ENCODE measurements around the gene SOD1.
"Not testable (repeated sequence)": the region's sequence is repeated elsewhere in the genome, so short reads cannot be mapped to it uniquely, and the experiment has no call there.

SOD1 gene

DNA sequence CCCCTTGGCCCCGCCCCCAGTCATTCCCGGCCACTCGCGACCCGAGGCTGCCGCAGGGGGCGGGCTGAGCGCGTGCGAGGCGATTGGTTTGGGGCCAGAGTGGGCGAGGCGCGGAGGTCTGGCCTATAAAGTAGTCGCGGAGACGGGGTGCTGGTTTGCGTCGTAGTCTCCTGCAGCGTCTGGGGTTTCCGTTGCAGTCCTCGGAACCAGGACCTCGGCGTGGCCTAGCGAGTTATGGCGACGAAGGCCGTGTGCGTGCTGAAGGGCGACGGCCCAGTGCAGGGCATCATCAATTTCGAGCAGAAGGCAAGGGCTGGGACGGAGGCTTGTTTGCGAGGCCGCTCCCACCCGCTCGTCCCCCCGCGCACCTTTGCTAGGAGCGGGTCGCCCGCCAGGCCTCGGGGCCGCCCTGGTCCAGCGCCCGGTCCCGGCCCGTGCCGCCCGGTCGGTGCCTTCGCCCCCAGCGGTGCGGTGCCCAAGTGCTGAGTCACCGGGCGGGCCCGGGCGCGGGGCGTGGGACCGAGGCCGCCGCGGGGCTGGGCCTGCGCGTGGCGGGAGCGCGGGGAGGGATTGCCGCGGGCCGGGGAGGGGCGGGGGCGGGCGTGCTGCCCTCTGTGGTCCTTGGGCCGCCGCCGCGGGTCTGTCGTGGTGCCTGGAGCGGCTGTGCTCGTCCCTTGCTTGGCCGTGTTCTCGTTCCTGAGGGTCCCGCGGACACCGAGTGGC, at the start of gene SOD1:
TSS of gene SOD1 (plus strand) at position 158 of the 723 bp plus-strand sequence. CDS start at position 235, 77 bp downstream.
- peak; percentile 93 to 94 for DNase-seq (ENCODE audit: extremely low read depth in 1 of 2, low read depth in 1 of 2)

DNA sequence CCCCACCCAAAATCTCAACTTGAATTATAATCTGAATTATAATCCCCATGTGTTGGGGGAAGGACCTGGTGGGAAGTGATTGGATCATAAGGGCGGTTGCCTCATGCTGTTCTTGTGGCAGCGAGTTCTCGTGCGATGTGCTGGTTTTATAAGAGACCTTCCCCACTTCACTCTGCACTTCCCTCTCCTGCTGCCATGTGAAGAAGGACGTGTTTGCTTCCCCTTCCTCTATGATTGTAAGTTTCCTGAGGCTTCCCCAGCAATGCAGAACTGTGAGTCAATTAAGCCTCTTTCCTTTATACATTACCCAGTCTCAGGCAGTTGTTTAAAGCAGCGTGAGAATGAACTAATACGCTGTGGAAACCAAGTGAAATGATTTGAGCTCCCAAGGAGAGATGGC, 48.0 kb upstream of the SOD1 start:
- no peak for DNase-seq (ENCODE audit: extremely low read depth in 1 of 2, low read depth in 1 of 2)

DNA sequence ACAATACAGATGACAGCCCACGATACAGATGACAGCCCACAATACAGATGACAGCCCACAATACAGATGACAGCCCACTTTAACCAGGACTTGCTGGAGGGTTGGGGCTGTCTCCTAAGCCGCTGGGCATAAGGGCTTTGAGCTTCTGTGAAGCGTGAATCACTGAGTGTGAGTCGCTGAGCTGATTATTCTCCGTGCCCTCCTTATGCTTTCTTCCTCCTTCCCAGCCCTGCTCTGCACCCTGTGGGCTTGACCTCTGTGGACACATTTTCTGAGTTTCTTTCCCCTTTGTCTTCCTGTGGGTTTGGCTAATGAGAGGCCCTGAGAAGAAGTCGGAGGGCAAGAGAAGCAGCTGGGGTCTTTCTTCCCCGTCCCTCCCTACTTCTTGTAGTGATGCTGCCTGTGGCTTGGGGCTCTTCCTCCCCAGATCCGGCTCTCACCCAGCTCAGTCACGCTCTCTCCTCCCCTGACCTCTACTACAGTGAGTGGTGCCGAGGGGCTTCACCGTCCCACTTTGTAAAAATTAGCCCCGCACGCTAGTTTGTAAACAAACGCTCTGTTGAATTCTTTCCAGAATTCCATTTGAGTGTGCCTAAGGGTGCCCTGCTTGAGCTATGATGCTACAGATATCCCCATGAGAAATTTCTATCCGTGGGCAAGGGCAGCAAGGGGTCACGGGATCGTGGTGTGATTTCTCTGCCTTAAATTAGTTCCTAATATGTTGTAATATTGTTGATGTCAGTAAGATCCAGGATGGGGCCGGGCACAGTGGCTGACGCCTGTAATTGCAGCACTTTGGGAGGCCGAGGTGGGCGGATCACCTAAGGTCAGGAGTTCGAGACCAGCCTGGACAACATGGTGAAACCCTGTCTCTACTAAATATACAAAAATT, 46.4 kb upstream of the SOD1 start:
- DNase-seq (ENCODE audit: extremely low read depth in 1 of 2, low read depth in 1 of 2), result no peak

DNA sequence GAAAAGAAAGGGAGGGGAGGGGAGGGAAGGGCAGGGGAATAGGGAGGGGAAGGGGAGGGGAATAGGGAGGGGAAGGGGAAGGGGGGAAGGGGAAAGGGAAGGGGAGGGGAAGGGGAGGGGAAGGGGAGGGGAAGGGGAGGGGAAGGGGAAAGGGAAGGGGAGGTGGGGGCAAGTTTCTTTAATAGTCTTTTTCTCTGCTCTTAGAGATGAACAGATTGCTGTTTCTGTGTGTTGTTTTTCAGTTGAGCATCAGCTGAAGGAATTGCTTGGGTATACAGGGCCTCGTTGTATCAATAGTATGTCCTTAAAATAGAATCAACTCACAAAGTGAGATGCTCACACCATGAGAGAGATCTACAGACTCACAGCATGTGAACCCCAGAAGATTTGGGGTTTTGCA, 44.8 kb upstream of the SOD1 start:
- DNase-seq (ENCODE audit: extremely low read depth in 1 of 2, low read depth in 1 of 2), result no peak

DNA sequence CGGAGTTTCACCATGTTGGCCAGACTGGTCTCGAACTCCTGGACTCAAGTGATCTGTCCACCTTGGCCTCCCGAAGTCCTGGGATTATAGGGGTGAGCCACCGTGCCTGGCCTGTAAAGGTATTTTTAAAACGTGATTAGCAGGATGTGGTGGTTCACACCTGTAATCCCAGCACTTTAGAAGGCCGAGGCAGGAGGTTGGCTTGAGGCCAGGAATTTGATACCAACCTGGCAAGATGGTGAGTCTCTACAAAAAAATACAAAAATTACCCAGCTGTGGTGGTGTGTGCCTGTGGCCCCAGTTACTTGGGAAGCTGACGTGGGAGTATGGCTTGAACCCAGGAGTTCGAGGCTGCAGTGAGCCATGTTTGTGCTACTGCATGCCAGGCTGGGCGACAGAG, 43.3 kb upstream of the SOD1 start:
- DNase-seq (ENCODE audit: extremely low read depth in 1 of 2, low read depth in 1 of 2), result no peak

DNA sequence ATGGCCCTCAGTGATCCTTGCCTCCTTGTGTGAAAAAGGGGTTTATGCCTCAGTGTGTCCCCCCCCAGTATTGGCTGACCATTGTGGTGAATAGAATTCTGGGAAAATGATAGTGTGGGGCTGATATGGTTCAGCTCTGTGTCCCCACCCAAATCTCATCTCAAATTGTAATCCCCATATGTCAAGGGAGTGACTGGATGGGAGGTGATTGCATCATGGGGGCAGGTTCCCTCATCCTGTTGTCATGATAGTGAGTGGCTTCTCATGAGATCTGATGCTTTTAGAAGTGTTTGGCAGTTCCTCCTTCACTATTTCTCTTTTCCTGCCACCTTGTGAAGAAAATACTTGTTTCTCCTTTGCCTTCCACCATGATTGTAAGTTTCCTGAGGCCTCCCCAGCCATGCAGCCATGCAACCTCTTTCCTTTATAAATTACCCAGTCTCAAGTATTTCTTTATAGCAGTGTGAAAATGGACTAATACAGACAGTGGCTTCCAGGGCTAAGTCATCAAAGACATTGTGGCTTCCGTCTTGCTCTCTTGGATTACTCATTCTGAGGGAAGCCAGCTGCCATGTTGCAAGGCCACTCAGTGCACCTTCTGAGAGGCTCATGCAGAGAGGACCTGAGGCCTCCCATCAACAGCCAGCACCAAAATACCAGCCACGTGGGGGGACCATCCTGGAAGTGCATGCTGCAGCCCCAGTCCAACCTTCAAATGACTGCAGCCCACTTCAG, 40.6 kb upstream of the SOD1 start:
- DNase-seq (ENCODE audit: extremely low read depth in 1 of 2, low read depth in 1 of 2), result no peak

DNA sequence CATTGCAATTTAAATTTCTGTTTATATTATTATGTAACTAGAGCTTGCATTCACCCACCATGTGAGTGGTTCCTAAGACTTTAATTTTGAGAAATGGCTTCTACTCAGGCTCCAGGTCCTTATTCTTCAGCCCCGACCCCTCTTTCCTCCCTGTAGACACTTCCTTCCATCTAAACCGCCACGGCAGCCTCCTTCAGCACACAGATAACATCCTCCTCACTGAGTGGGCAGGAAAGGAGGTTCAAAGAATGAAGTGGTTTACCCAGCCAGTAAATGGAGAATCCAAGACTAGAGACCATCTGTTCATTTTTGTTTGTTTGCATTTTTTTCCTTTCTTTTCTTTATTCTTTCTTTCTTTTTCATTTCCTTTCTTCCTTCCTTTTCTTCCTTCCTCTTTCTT, 37.1 kb upstream of the SOD1 start:
- DNase-seq (ENCODE audit: extremely low read depth in 1 of 2, low read depth in 1 of 2), result no peak

DNA sequence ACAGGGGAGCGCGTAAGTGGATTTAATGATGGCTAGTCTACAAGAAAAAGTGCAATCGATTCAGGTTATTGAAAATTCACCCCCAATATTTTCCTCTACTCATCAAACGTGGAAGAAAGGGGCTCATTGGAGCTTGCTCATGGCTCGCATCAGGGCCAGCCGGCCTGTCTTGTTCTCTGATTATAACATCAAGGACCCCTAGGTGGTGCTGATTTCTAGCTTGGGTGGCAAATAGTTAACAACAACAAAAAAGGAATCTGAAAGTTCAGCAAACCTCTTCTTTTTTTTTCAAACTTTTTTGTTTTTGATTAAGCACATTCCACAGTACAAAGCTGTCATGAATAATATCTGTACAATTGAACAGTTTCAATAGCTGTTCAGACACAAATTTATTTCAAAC, 35.8 kb upstream of the SOD1 start:
- no peak for DNase-seq (ENCODE audit: extremely low read depth in 1 of 2, low read depth in 1 of 2)

DNA sequence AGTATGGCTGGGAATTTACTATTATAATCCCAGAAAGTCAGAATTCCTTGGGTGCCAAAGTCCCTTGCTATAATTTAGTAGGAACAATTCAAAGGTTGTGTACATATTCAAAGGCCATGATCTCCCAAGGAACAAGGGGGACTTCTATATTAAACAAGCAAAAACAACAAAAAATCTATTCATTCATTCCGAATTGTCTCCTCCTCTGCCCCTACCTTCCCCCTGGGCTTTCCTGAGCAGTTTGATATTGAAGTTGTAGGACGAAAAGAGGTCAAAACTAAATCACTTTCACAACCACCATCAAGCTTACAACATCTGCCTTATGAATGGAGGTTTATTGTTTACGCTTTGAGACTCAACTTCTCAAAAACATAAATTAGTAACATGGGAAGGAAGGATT, 35.3 kb upstream of the SOD1 start:
- no peak for DNase-seq (ENCODE audit: extremely low read depth in 1 of 2, low read depth in 1 of 2)

DNA sequence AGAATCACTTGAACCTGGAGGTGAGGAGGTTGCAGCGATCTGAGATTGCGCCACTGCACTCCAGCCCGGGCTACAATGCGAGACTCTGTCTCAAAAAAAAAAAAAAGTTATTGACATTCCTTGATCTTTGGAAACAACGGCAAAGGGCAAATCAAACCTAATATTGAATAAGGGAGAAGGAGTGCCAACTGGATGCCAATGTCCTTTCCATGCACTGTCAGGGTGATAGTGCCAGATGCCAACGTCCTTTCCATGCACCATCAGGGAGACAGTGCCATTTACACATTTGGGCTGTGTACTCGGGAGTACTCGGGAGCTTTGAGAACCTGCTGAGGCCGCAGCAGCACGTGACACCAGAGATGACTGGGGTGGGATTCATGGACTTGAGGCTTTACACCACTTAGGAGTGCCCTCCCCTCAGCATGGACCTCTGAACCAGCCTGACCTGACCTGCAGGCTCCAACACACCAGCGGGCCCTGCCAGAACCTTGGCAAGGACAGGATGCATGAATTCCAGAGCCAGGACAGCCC, 34.5 kb upstream of the SOD1 start:
- DNase-seq (ENCODE audit: extremely low read depth in 1 of 2, low read depth in 1 of 2), result no peak

DNA sequence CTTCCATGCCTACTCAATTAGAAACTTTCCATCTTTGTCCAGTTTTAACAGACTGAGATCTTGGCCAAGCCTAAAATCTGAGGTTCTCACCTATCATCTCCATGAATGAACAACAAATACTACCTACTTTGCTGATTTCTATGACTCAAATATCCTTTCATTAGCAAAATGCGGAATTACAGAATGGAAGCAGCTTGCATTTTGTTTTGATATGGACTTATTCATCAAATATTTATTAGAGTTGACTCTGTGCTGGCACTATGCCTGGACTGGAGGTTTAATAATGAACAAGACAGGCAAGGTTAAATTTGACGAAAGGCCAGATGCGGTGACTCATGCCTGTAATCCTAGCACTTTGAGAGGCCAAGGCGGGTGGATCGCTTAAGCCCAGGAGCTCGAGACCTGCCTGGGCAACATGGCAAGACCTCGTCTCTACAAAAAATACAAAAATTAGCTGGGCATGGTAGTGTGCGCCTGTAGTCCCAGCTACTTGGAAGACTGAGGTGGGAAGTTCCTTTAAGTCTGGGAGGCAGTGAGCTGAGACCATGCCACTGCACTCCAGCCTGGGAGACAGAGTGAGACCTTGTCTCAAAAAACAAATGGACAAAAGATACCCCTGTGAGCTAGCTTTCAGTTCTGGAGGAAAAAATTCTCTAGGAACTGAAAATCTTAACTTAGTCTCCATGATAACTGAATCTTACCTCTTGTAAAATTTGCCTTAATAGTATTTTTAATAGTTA, 29.4 kb upstream of the SOD1 start:
- DNase-seq (ENCODE audit: extremely low read depth in 1 of 2, low read depth in 1 of 2), result no peak

DNA sequence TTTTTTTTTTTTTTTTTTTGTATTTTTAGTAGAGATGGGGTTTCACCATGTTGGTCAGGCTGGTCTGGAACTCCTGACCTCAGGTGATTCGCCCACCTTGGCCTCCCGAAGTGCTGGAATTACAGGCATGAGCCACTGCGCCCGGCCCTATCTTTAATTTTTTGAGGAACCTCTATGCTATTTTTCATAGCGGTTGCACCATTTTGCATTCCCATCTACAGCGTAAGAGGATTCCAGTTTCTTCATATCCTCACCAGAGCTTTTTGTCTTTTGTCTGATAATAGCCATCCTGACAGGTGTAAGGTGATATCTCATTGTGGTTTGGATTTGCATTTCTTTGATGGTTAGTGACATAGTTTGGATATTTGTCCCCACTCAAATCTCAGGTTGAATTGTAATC, 27.6 kb upstream of the SOD1 start:
- DNase-seq (ENCODE audit: extremely low read depth in 1 of 2, low read depth in 1 of 2), result not testable (repeated sequence)

DNA sequence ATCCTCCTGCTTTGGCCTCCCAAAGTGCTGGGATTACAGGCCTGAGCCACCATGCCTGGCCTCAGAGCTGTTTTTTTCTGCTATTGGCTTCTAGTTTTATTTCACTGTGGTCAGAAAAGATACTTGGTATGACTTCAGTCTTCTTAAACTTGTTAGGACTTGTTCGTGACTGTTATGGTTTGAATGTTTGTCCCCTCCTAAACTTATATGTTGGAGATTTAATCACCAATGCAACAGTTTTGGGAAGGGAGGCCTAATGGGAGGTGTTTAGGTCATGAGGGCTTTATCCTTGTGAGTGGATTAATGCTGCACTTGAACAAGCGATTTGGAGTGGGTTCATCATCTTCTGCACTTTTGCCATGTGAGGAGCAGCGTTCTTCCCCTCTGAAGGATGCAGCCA, 24.5 kb upstream of the SOD1 start:
- no peak for DNase-seq (ENCODE audit: extremely low read depth in 1 of 2, low read depth in 1 of 2)

DNA sequence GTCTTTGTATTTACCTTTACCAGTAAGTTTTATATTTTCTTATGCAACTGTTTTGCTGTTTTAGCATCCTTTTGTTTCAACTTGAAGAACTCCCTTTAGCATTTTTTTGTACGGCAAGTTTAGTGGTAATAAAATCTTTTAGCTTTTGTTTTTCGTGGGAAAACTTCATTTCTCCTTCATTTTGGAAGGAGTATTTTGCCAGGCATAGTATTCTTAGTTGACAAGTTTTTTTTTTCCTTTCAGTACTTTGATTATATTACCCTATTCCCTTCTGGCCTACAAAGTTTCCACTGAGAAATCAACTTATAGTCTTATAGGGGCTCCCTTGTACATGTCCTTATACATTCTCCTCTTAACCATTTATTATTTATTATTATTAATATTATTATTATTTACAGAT, 22.6 kb upstream of the SOD1 start:
- DNase-seq (ENCODE audit: extremely low read depth in 1 of 2, low read depth in 1 of 2), result no peak

DNA sequence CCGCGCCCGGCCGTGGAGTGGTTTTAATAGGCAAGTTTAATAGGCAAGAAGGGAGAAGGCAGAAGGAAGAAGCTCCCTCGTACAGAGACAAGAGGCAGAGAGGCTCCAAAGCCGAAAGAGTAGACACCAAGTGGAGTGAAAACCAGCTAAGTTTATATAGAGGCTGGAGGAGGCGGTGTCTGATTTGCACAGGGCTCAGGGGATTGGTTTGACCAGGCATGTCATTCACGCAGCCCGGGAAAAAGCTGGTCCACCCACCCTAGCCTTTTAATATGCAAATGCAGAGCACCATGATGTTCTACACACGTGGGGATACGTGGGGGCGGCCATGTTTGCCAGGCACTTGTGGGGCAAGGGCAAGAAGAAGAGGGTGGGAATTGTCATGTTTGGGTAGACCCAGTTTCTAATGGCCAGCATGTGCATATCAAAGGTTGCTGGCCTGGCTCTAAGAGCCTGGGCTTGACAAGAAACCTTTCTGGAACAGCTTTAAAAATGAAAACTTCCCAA, 18.0 kb upstream of the SOD1 start:
- no peak for DNase-seq (ENCODE audit: extremely low read depth in 1 of 2, low read depth in 1 of 2)

DNA sequence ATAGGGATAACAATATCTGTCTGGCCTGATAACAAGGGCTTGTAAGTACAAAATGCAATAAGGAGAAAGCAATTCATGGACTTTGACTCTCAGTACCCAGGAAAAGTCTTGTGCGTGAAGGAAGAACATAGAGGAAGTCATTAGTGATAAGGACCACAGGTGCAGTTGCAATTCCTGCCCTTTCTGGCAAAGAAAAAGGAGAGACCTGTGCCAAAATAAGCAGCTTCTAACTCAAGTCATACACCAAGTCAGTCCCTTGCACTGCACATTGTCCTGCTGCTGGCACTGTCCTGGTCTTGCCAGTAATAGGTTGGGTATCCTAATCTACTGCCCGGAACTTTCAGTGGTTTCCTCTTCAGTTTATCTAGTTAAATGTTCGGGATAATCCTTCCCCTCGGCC, 14.8 kb upstream of the SOD1 start:
- no peak for DNase-seq (ENCODE audit: extremely low read depth in 1 of 2, low read depth in 1 of 2)

DNA sequence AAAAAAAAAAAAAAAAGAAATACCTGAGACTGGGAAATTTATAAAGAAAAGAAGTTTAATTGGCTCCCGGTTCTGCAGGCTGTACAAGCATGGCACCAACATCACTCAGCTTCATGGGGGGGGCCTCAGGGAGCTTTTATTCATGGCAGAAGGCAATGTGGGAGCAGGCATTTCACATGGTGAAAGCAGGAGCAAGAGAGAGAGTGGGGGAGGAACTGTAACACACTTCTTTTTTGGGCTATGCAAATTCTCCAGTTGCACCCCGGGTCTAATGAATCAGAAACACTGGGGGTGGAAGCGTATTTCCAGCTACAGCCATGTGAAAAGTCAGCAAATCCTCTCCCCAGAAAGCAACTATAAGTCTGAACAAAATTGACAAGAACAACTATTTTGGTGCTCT, 11.8 kb upstream of the SOD1 start:
- no peak for DNase-seq (ENCODE audit: extremely low read depth in 1 of 2, low read depth in 1 of 2)

DNA sequence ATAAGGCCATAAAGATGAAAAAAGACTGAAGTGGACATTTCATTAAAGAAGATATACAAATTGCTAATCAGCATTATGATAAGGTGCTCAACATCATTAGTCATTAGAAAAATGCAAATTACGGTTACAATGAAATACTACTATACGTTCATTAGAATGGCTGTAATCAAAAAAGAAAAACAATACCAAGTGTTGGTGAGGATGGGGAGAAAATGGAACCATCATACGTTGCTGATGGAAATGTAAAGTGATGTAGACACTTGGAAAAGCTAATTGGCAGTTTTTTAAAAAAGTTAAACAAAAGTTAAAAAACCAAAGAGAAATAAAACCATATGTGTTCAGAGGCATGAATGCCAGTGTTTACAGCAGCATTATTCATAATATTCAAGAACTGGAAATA, 8.6 kb upstream of the SOD1 start:
- no peak for DNase-seq (ENCODE audit: extremely low read depth in 1 of 2, low read depth in 1 of 2)

DNA sequence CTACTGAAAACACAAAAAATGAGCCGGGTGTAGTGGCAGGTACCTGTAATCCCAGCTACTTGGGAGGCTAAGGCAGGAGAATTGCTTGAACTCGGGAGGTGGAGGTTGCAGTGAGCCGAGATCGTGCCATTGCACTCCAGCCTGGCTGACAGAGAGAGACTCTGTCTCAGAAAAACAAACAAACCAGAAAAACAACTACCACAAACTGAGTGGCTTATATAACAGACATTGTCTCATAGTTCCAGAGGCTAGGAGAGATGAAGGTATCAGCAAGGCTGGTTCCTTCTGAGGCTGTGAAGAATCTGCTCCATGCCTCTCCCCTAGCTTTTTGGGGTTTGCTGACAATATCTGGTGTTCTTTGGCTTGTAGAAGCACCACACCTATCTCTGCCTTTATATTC, 8.0 kb upstream of the SOD1 start:
- not testable (repeated sequence) for DNase-seq (ENCODE audit: extremely low read depth in 1 of 2, low read depth in 1 of 2)

DNA sequence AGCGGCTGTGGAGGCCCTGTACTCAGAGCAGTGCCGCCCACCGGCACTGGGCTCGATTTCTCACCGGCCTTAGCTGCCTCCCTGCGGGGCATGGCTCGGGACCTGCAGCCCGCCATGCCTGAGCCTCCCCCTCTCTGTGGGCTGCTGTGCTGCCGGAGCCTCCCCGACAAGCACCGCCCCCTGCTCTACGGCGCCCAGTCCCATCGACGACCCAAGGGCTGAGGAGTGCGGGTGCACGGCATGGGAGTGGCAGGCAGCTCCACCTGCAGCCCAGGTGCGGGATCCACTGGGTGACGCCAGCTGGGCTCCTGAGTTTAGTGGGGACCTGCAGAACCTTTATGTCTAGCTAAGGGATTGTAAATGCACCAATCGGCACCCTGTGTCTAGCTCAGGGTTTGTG, 5.2 kb upstream of the SOD1 start:
- no peak for DNase-seq (ENCODE audit: extremely low read depth in 1 of 2, low read depth in 1 of 2)
